ENCODE data around the gene CCDC178.

The CCDC178 gene, protein sequence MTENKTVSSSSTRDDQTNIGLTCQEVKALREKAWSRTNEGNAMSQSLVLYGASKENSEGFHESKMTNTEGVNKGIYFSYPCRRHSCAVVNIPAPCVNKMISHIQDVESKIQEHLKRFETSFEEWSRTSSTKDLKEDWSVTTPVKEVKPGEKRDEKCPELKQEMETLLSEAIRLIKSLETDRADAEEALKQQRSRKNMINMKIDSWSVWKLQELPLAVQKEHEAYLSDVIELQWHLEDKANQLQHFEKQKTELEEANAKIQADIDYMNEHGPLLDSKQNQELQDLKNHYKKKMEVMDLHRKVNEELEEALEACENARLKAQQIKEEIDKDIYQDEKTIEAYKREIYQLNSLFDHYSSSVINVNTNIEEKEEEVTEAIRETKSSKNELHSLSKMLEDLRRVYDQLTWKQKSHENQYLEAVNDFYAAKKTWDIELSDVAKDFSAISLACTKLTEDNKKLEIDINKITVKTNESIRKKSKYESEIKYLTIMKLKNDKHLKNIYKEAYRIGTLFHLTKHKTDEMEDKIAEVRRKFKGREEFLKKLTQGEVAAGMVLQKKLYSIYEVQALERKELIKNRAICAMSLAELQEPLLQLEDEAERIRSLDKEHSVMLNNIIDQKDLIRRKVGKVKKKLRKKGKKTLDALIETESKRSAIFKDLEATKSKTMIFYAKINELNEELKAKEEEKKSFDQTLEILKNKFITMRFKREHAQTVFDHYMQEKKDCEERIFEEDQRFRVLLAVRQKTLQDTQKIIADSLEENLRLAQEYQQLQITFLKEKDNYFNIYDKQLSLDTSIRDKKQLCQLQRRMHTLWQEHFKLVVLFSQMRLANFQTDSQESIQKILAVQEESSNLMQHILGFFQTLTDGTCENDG
- long read RNA-seq, partial matches to known transcripts, result 0 of 1 reads
- long read RNA-seq, other reads (novel, unspliced or antisense), result 1 of 1 reads

- no peak within 1 kb of the TSS for H3K4me3 ChIP-seq (replicated peaks; ENCODE audit: insufficient read depth, low read length)
- H3K27me3 ChIP-seq (ENCODE audit: insufficient read depth, poor library complexity, severe bottlenecking), result peaks cover 23% of the 10 kb centered on the region
- DNase-seq (ENCODE audit: low read depth in 1 of 2, low spot score in 1 of 2), result no peak
- H3K27ac ChIP-seq (replicated peaks), result no peak within 1 kb of the TSS
- TF ChIP-seq SPI1 (IDR thresholded peaks at IDR 0.05; ENCODE audit: borderline replicate concordance, low read depth) (no peak), CTCF (IDR thresholded peaks at IDR 0.05; ENCODE audit: insufficient read depth, low read length) (no peak), POLR2AphosphoS5 (IDR thresholded peaks at IDR 0.05; ENCODE audit: low read depth) (no peak), REST (IDR thresholded peaks at IDR 0.05; ENCODE audit: insufficient replicate concordance, low read depth) (no peak), GABPA (IDR thresholded peaks at IDR 0.05; ENCODE audit: low read depth) (no peak)
Observed at GRCh38 chr18:33440060-33441043, at the start of gene CCDC178. Gene CCDC178 (minus strand): TSS chr18:33440721. CDS start chr18:33412088, 28,633 bp downstream.

GRCh38 chr18:33483908-33484307 is 43.4 kb upstream of the CCDC178 start:
- Histone ChIP-seq H3K27ac (replicated peaks) (no peak overlapping the region), H3K4me3 (replicated peaks; ENCODE audit: insufficient read depth, low read length) (no peak overlapping the region), H3K27me3 (ENCODE audit: insufficient read depth, poor library complexity, severe bottlenecking) (no peaks in the 10 kb centered on the region)
- no peak for TF ChIP-seq POLR2AphosphoS5 (IDR thresholded peaks at IDR 0.05; ENCODE audit: low read depth)
- TF ChIP-seq GABPA (IDR thresholded peaks at IDR 0.05; ENCODE audit: low read depth), result no peak
- no peak for TF ChIP-seq REST (IDR thresholded peaks at IDR 0.05; ENCODE audit: insufficient replicate concordance, low read depth)
- no peak for TF ChIP-seq CTCF (IDR thresholded peaks at IDR 0.05; ENCODE audit: insufficient read depth, low read length)
- no peak for TF ChIP-seq SPI1 (IDR thresholded peaks at IDR 0.05; ENCODE audit: borderline replicate concordance, low read depth)
- DNase-seq (ENCODE audit: low read depth in 1 of 2, low spot score in 1 of 2), result no peak

- DNase-seq (ENCODE audit: low read depth in 1 of 2, low spot score in 1 of 2), result no peak
- no peaks in the 10 kb centered on the region for H3K27me3 ChIP-seq (ENCODE audit: insufficient read depth, poor library complexity, severe bottlenecking)
- no peak overlapping the region for H3K4me3 ChIP-seq (replicated peaks; ENCODE audit: insufficient read depth, low read length)
- TF ChIP-seq POLR2AphosphoS5 (IDR thresholded peaks at IDR 0.05; ENCODE audit: low read depth) (no peak), REST (IDR thresholded peaks at IDR 0.05; ENCODE audit: insufficient replicate concordance, low read depth) (no peak), SPI1 (IDR thresholded peaks at IDR 0.05; ENCODE audit: borderline replicate concordance, low read depth) (no peak), CTCF (IDR thresholded peaks at IDR 0.05; ENCODE audit: insufficient read depth, low read length) (no peak), GABPA (IDR thresholded peaks at IDR 0.05; ENCODE audit: low read depth) (no peak)
- H3K27ac ChIP-seq (replicated peaks), result no peak overlapping the region
Observed at GRCh38 chr18:33472509-33472908, 32.0 kb upstream of the CCDC178 start.

All from HL-60 (cell line).